ENCODE data around the gene ZBTB14.

ZBTB14 gene

GRCh38 chr18:5311301-5311989 lies 15.9 kb upstream of the ZBTB14 start:
- in situ Hi-C loops (cut with MboI; ENCODE audit: low pct_unique_long_range_greater_than_20kb, low sequenced_read_pairs, unreplicated experiment): no loop called here

GRCh38 chr18:5309888-5310470 lies 14.5 kb upstream of the ZBTB14 start:
- in situ Hi-C loops (cut with MboI; ENCODE audit: low pct_unique_long_range_greater_than_20kb, low sequenced_read_pairs, unreplicated experiment): no loop called here
- TF ChIP-seq CTCF (IDR thresholded peaks at IDR 0.05; ENCODE audit: extremely low read depth, insufficient read depth, missing control alignments): no peak
- DNase-seq (ENCODE audit: low spot score): peak; percentile 33

More at GRCh38 chr18:5311301-5311989, 15.9 kb upstream of the ZBTB14 start:
- DNase-seq (ENCODE audit: low spot score): no peak
- no peak for TF ChIP-seq CTCF (IDR thresholded peaks at IDR 0.05; ENCODE audit: extremely low read depth, insufficient read depth, missing control alignments)

GRCh38 chr18:5305835-5306234 lies 10.3 kb upstream of the ZBTB14 start:
- TF ChIP-seq CTCF (IDR thresholded peaks at IDR 0.05; ENCODE audit: extremely low read depth, insufficient read depth, missing control alignments): no peak
- no peak for DNase-seq (ENCODE audit: low spot score)
- in situ Hi-C loops (cut with MboI; ENCODE audit: low pct_unique_long_range_greater_than_20kb, low sequenced_read_pairs, unreplicated experiment): no loop called here

GRCh38 chr18:5304232-5304631 lies 8.7 kb upstream of the ZBTB14 start:
- TF ChIP-seq CTCF (IDR thresholded peaks at IDR 0.05; ENCODE audit: extremely low read depth, insufficient read depth, missing control alignments): no peak
- in situ Hi-C loops (cut with MboI; ENCODE audit: low pct_unique_long_range_greater_than_20kb, low sequenced_read_pairs, unreplicated experiment): no loop called here
- DNase-seq (ENCODE audit: low spot score): no peak

GRCh38 chr18:5303636-5304035 lies 8.1 kb upstream of the ZBTB14 start:
- DNase-seq (ENCODE audit: low spot score): no peak
- in situ Hi-C loops (cut with MboI; ENCODE audit: low pct_unique_long_range_greater_than_20kb, low sequenced_read_pairs, unreplicated experiment): no loop called here
- no peak for TF ChIP-seq CTCF (IDR thresholded peaks at IDR 0.05; ENCODE audit: extremely low read depth, insufficient read depth, missing control alignments)

- no peak for TF ChIP-seq CTCF (IDR thresholded peaks at IDR 0.05; ENCODE audit: extremely low read depth, insufficient read depth, missing control alignments)
- DNase-seq (ENCODE audit: low spot score): no peak
- in situ Hi-C loops (cut with MboI; ENCODE audit: low pct_unique_long_range_greater_than_20kb, low sequenced_read_pairs, unreplicated experiment): no loop called here
These were observed 7.1 kb upstream of the ZBTB14 start for GRCh38 chr18:5302606-5303005.

Data from GM13977 (cell line).